ENCODE data around the gene AGER. TPM values are rescaled to one million over a fixed set of nuclear protein-coding genes. Genes with fewer than 3 reads are reported as not detected.

Gene AGER
- total and polyA plus RNA-seq, 2 donors (not counting 1 experiment from before 2014, with no cell fraction given), result 0.50 to 0.78 TPM

- peaks cover 9% of the 10 kb centered on the region for H3K79me2 ChIP-seq (ENCODE audit: control insufficient read depth, insufficient read depth, low read length)
- no peaks in the 10 kb centered on the region for H4K20me1 ChIP-seq (ENCODE audit: control insufficient read depth, extremely low read depth, insufficient read depth, low read length)
- no peak overlapping the region for H3K27ac ChIP-seq (ENCODE audit: insufficient read depth, low read length)
- no peak overlapping the region for H3K9ac ChIP-seq (ENCODE audit: insufficient read depth, low read length)
- peaks cover 13% of the 10 kb centered on the region for H3K4me1 ChIP-seq (ENCODE audit: control insufficient read depth, extremely low read depth, insufficient read depth, low read length)
- H3K36me3 ChIP-seq (ENCODE audit: control insufficient read depth, insufficient read depth, low read length), result no peaks in the 10 kb centered on the region
- H3K4me2 ChIP-seq (ENCODE audit: extremely low read depth, insufficient read depth, low read length), result no peak overlapping the region
- no peaks in the 10 kb centered on the region for H3K9me3 ChIP-seq (ENCODE audit: control insufficient read depth, insufficient read depth, low read depth, low read length)
- H2AFZ ChIP-seq (ENCODE audit: low read length), result no peak overlapping the region
- TF ChIP-seq, protein P1, sequence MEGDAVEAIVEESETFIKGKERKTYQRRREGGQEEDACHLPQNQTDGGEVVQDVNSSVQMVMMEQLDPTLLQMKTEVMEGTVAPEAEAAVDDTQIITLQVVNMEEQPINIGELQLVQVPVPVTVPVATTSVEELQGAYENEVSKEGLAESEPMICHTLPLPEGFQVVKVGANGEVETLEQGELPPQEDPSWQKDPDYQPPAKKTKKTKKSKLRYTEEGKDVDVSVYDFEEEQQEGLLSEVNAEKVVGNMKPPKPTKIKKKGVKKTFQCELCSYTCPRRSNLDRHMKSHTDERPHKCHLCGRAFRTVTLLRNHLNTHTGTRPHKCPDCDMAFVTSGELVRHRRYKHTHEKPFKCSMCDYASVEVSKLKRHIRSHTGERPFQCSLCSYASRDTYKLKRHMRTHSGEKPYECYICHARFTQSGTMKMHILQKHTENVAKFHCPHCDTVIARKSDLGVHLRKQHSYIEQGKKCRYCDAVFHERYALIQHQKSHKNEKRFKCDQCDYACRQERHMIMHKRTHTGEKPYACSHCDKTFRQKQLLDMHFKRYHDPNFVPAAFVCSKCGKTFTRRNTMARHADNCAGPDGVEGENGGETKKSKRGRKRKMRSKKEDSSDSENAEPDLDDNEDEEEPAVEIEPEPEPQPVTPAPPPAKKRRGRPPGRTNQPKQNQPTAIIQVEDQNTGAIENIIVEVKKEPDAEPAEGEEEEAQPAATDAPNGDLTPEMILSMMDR (conservative IDR thresholded peaks at IDR 0.05 in 1 of 2, IDR thresholded peaks at IDR 0.05 in 1 of 2; ENCODE audit: low read depth in 1 of 2, low read length in 2 of 2), result no peak
- TF ChIP-seq EZH2 (IDR thresholded peaks at IDR 0.05; ENCODE audit: low read length, missing control alignments), result no peak
- no peaks in the 10 kb centered on the region for H3K27me3 ChIP-seq (ENCODE audit: control insufficient read depth, insufficient read depth, low read length)
- H3K4me3 ChIP-seq (replicated peaks in 1 of 4; ENCODE audit: control extremely low read depth in 1 of 4, insufficient read depth in 1 of 4, low read depth in 3 of 4, low read length in 4 of 4), result no peak overlapping the region
- no peak for DNase-seq (ENCODE audit: low read depth in 2 of 2)
Measured at GRCh38 chr6:32149932-32150870, 33.9 kb downstream of the AGER start.

GRCh38 chr6:32149092-32149755 is 34.8 kb downstream of the AGER start:
- H3K27ac ChIP-seq (ENCODE audit: insufficient read depth, low read length), result no peak overlapping the region
- H3K36me3 ChIP-seq (ENCODE audit: control insufficient read depth, insufficient read depth, low read length), result no peaks in the 10 kb centered on the region
- H3K4me2 ChIP-seq (ENCODE audit: extremely low read depth, insufficient read depth, low read length), result no peak overlapping the region
- peaks cover 13% of the 10 kb centered on the region for H3K4me1 ChIP-seq (ENCODE audit: control insufficient read depth, extremely low read depth, insufficient read depth, low read length)
- TF ChIP-seq, protein P1 (conservative IDR thresholded peaks at IDR 0.05 in 1 of 2, IDR thresholded peaks at IDR 0.05 in 1 of 2; ENCODE audit: low read depth in 1 of 2, low read length in 2 of 2), result no peak
- TF ChIP-seq EZH2 (IDR thresholded peaks at IDR 0.05; ENCODE audit: low read length, missing control alignments), result no peak
- H3K9ac ChIP-seq (ENCODE audit: insufficient read depth, low read length), result no peak overlapping the region
- no peak for DNase-seq (ENCODE audit: low read depth in 2 of 2)
- no peak overlapping the region for H2AFZ ChIP-seq (ENCODE audit: low read length)
- H3K79me2 ChIP-seq (ENCODE audit: control insufficient read depth, insufficient read depth, low read length), result peaks cover under 1% of the 10 kb centered on the region
- no peaks in the 10 kb centered on the region for H3K27me3 ChIP-seq (ENCODE audit: control insufficient read depth, insufficient read depth, low read length)
- no peaks in the 10 kb centered on the region for H4K20me1 ChIP-seq (ENCODE audit: control insufficient read depth, extremely low read depth, insufficient read depth, low read length)
- H3K9me3 ChIP-seq (ENCODE audit: control insufficient read depth, insufficient read depth, low read depth, low read length), result no peaks in the 10 kb centered on the region
- no peak overlapping the region for H3K4me3 ChIP-seq (replicated peaks in 1 of 4; ENCODE audit: control extremely low read depth in 1 of 4, insufficient read depth in 1 of 4, low read depth in 3 of 4, low read length in 4 of 4)
